Smooth muscle cell (in vitro differentiated cells): ENCODE results near the gene TIPARP. TPM values are rescaled to one million over a fixed set of nuclear protein-coding genes. Genes with fewer than 3 reads are reported as not detected.

Experiments
- DNase-seq: peaks from one replicate; lab custom pipeline; 2025; ENCODE audit not compliant: unreplicated experiment; lab: John Stamatoyannopoulos, UW
- H2AFZ ChIP-seq: fragments of 200-600 bp; sonication (generic); 2 replicates; pipeline ENCODE4 v1.6.0; 2016; ENCODE audit warnings: antibody characterized with exemption, low read depth, mild to moderate bottlenecking
- H3F3A ChIP-seq: fragments of 200-600 bp; sonication (generic); 2 replicates; pipeline ENCODE4 v1.6.0; 2017; ENCODE audit warnings: antibody characterized with exemption, low read depth
- H3K27ac ChIP-seq: fragments of 200-600 bp; sonication (generic); 2 replicates; pipeline ENCODE4 v1.5.1; 2016; ENCODE audit warnings: low read depth, mild to moderate bottlenecking
- H3K27me3 ChIP-seq: fragments of 200-600 bp; sonication (generic); 2 replicates; pipeline ENCODE4 v1.6.1; 2016; ENCODE audit warnings: low read depth, mild to moderate bottlenecking
- H3K36me3 ChIP-seq: fragments of 200-600 bp; sonication (generic); 2 replicates; pipeline ENCODE4 v1.5.1; 2016; ENCODE audit warnings: low read depth
- H3K4me1 ChIP-seq: fragments of 200-600 bp; sonication (generic); 2 replicates; pipeline ENCODE4 v1.5.1; 2016; ENCODE audit warnings: low read depth
- H3K4me2 ChIP-seq: fragments of 200-600 bp; sonication (generic); 2 replicates; pipeline ENCODE4 v1.6.0; 2016; ENCODE audit warnings: mild to moderate bottlenecking
- H3K4me3 ChIP-seq: fragments of 200-600 bp; sonication (generic); 2 replicates; pipeline ENCODE4 v1.5.1; 2016; ENCODE audit warnings: mild to moderate bottlenecking
- H3K79me2 ChIP-seq: fragments of 200-600 bp; sonication (generic); 2 replicates; pipeline ENCODE4 v1.6.0; 2016; ENCODE audit warnings: low read depth, mild to moderate bottlenecking
- H3K9ac ChIP-seq: fragments of 200-600 bp; sonication (generic); 2 replicates; pipeline ENCODE4 v1.6.0; 2016; ENCODE audit warnings: low read depth
- H3K9me3 ChIP-seq: fragments of 200-600 bp; sonication (generic); replicated peaks from 2 replicates; pipeline ENCODE4 v1.5.1; 2016; ENCODE audit warnings: low read depth
- H4K20me1 ChIP-seq: fragments of 200-600 bp; sonication (generic); 2 replicates; pipeline ENCODE4 v1.6.0; 2016; ENCODE audit warnings: low read depth
- CTCF ChIP-seq: fragments of 200-600 bp; sonication (generic); IDR thresholded peaks from 2 replicates; pipeline ENCODE4 v1.5.1; 2017; ENCODE audit warnings: borderline replicate concordance, mild to moderate bottlenecking, antibody characterized with exemption; ENCODE audit not compliant: insufficient read depth, poor library complexity, severe bottlenecking
- WGBS: methylation state at CpG from one replicate; pipeline ENCODE4 v1.1.7; 2016; ENCODE audit warnings: low lambda C conversion rate; 5-methylcytosine and 5-hydroxymethylcytosine counted together
- polyA plus RNA-seq: library from polyadenylated mRNA; unstranded; fragments of >200 nt; fragmentation: Nextera tagmentation; extraction: Ambion mirVana; gene quantifications from 2 replicates; pipeline ENCODE4 v1.2.1, GENCODE V29; 2016
- total RNA-seq: library from RNA; depleted of rRNA; stranded (reverse); fragments of >200 nt; gene quantifications from 2 replicates; pipeline ENCODE4 v1.2.3, GENCODE V29; 2014

Gene TIPARP
- total and polyA plus RNA-seq, 2 experiments from 2014 or later, result 12.5 to 65.2 TPM

GRCh38 chr3:156741935-156742334, 67.5 kb downstream of the TIPARP start:
- Histone ChIP-seq H3K79me2 (no peaks in the 10 kb centered on the region), H3K27ac (no peak overlapping the region), H3K4me1 (no peaks in the 10 kb centered on the region), H3K27me3 (no peaks in the 10 kb centered on the region), H3K4me3 (no peak overlapping the region), H3K9ac (no peak overlapping the region), H3K9me3 (no peaks in the 10 kb centered on the region), H3K4me2 (no peak overlapping the region), H3K36me3 (no peaks in the 10 kb centered on the region), H2AFZ (no peak overlapping the region), H4K20me1 (no peaks in the 10 kb centered on the region), H3F3A (no peaks in the 10 kb centered on the region)
- TF ChIP-seq CTCF, result no peak
- DNase-seq, result no peak
- WGBS, result 95% methylated on average over 2 of the region's 2 CpGs

- DNase-seq, result no peak
- Histone ChIP-seq H2AFZ (no peak overlapping the region), H3K79me2 (no peaks in the 10 kb centered on the region), H3K4me3 (no peak overlapping the region), H3F3A (no peaks in the 10 kb centered on the region), H3K9ac (no peak overlapping the region), H3K27ac (no peak overlapping the region), H3K4me2 (no peak overlapping the region), H3K36me3 (no peaks in the 10 kb centered on the region), H4K20me1 (no peaks in the 10 kb centered on the region), H3K27me3 (no peaks in the 10 kb centered on the region), H3K4me1 (no peaks in the 10 kb centered on the region), H3K9me3 (no peaks in the 10 kb centered on the region)
- no peak for TF ChIP-seq CTCF
These were observed 68.0 kb downstream of the TIPARP start for GRCh38 chr3:156742401-156742800.

- TF ChIP-seq CTCF, result no peak
- Histone ChIP-seq H3K4me2 (no peak overlapping the region), H3K27me3 (no peaks in the 10 kb centered on the region), H3K9ac (no peak overlapping the region), H3K36me3 (no peaks in the 10 kb centered on the region), H3K4me1 (no peaks in the 10 kb centered on the region), H3K27ac (no peak overlapping the region), H4K20me1 (no peaks in the 10 kb centered on the region), H2AFZ (no peak overlapping the region), H3K4me3 (no peak overlapping the region), H3K79me2 (no peaks in the 10 kb centered on the region), H3K9me3 (no peaks in the 10 kb centered on the region), H3F3A (no peaks in the 10 kb centered on the region)
- DNase-seq, result no peak
- WGBS, result 92% methylated on average over 5 of the region's 5 CpGs
These were observed 69.5 kb downstream of the TIPARP start for GRCh38 chr3:156743859-156744258.

- TF ChIP-seq CTCF, result no peak
- Histone ChIP-seq H3K9ac (no peak overlapping the region), H3K4me1 (peaks cover 2% of the 10 kb centered on the region), H3K9me3 (no peaks in the 10 kb centered on the region), H3K79me2 (no peaks in the 10 kb centered on the region), H3F3A (no peaks in the 10 kb centered on the region), H3K27ac (no peak overlapping the region), H4K20me1 (no peaks in the 10 kb centered on the region), H3K27me3 (no peaks in the 10 kb centered on the region), H3K4me3 (no peak overlapping the region), H3K4me2 (no peak overlapping the region), H3K36me3 (no peaks in the 10 kb centered on the region), H2AFZ (no peak overlapping the region)
- no peak for DNase-seq
- WGBS, result 95% methylated on average over 7 of the region's 7 CpGs
These were observed 70.2 kb downstream of the TIPARP start for GRCh38 chr3:156744631-156745030.
